ENCODE data around the gene C3orf22. TPM values are rescaled to one million over a fixed set of nuclear protein-coding genes. Genes with fewer than 3 reads are reported as not detected.

C3orf22 gene
- polyA plus RNA-seq, 4 donors: 0.14 to 0.17 TPM; not detected in 2

DNA sequence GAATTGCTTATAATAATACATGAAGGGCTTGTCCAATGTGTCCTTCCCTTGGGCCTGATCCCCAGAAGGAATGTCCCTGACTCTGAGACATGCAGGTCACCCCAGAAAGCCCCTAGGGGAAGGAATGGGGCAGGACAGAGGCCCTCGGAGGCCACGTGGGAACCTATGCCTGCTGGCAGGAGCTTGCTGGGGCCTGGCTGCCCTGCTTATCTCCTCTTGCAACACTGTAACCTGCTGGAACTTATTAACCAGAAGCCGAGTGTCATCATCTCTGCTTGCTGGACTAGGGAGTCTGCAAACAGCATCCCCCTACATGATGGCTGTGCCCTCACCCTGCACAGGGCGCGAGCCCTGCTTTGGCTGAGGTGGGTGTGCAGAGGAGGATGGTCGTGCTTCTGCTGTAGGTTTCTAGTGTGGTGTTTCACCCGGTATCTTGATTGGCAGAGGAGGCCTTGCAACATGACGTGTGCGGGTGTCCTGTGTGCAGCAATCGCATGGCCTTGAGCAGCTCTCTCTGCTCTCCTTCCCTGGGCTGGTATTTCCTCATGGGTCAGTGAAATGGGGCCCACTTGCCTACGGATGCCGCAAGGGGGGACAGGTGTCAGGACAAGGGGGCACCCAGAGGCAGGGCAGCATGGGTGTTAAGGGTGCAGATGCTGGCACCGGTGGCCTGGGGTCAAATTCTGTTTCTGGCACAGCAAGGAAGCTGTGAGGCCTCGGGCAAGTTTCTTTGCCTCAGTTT, 29.8 kb downstream of the C3orf22 start:
- DNase-seq (ENCODE audit: low read depth in 4 of 4, low spot score in 3 of 4): no peak

DNA sequence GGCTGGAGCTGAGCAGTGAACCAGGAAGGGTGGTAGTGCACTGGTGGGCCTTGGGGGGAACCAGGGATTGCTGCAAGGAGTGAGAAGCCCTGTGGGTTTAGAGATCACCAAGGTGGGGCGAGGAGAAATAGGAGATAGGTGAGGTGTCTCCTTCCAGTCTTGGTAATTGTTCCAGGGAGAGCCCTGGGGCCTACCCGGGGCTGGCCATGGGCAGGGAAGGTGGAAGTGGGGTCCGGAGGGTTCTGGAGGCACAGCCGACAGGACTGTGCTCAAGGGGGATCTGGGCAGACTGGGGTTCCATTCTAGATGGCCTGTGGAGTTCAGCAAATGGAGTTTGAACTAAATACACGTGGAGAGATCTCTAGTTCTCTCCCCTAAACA, 30.3 kb downstream of the C3orf22 start:
- no peak for DNase-seq (ENCODE audit: low read depth in 4 of 4, low spot score in 3 of 4)

DNA sequence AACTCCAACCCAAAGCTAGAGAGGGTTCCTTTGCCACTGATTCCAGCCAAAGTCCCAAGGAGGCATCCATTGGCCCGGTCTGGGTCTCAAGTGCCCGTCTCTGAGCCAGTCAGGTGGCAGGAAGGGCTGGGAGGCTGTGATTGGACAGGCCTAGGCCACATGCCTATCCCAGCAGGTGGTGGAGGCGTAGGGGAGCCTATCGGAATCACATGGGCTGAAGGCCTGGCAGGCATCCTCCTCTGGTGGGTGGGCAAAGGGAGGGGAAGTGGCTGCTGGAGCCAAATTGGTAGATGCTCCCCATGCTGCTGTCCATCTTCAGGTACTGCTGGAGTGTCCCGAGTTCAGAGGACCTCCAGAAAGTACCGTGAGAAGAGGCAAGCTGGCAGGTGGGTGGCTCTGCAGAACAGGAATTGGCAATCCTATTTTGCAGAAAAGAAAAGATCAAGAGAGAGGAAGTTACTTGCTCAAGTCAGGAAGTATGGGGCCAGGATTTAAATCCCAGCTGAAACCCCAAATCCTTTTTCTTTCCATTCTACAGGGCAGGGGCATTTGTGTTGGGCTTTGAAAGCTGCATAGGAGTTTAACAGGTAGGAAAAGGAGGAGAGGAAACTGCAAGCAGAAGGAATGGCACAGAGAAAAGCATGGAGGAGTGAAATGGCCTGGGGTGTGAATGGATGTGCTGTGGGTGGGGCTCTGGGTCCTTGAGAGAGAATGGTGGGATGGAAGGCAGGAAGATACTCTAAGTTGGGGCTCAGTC, 31.1 kb downstream of the C3orf22 start:
- no peak for DNase-seq (ENCODE audit: low read depth in 4 of 4, low spot score in 3 of 4)

DNA sequence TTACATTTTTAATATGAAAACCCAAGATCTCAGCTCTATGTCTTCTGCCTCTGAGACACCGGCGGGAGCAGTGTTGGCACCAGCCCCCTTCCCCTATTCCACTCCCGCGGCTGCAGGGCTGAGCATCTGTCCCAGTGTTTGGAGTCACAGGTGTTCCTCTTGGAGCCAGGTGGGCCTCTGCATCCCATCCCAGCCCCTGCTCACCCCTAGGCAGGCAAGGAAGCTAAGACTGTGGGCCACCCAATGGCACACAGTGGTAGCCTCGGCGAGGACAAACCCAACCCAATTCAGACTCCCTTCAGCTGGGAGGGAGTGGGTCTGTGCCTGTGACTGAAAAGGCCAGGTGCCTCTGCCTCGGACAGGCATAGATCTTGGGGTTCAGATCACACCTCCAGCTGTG, 31.7 kb downstream of the C3orf22 start:
- DNase-seq (ENCODE audit: low read depth in 4 of 4, low spot score in 3 of 4): no peak

DNA sequence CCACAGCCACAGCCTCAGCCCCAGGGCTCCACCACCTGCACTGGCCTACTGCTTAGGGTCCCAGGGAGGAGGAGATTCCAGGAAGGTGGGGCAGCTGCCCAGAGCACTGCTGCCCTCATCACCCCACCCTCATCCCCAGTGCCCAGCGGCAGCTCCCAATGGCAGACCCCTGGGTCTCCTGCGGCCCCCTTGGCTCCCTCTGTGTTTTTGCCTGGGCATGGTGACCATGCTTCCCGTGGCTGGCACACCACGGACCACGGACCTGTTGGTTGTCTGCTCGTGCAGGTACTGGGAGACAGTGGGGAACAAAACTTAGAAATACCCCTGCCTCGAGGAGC, 32.1 kb downstream of the C3orf22 start:
- no peak for DNase-seq (ENCODE audit: low read depth in 4 of 4, low spot score in 3 of 4)

DNA sequence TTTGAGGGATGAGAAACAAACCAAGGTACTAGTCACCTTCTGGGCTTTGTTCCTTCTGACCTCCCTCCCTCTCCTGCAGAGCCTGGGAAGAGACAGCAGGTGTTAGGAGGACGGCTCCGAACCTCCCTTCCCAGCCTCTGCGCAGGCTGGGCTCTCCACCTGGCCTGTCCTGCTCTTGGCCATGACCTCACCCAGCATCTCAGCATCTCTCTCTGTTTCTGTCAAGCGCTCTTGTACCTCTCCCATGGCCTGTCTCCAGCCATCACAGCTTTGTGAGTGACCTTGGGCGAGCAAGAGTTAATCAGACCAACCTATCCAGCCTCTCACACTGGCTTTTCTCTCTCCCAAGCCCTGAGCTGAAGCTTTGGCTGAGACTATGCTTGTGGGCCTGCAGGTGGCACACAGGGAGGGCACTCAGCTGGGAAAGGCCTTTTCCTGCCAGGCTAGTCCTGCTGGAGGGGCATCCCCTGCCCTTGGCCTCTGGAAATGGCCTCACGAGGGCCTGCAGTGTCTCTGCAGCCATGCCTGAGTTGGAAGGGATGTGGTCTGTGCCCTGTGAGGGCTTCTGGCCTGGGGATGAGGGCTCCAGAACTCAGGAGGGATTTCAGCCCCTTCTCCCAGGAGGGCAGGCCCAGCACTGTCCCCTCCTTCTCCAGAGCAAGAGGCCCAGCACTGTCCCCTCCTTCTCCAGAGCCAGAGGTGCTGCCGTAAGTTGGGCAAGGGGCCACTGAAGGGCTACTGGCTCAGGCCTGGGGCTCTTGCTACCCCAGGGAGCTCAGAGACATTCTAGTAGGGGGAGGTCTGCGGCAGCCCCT, 32.7 kb downstream of the C3orf22 start:
- DNase-seq (ENCODE audit: low read depth in 4 of 4, low spot score in 3 of 4): no peak

DNA sequence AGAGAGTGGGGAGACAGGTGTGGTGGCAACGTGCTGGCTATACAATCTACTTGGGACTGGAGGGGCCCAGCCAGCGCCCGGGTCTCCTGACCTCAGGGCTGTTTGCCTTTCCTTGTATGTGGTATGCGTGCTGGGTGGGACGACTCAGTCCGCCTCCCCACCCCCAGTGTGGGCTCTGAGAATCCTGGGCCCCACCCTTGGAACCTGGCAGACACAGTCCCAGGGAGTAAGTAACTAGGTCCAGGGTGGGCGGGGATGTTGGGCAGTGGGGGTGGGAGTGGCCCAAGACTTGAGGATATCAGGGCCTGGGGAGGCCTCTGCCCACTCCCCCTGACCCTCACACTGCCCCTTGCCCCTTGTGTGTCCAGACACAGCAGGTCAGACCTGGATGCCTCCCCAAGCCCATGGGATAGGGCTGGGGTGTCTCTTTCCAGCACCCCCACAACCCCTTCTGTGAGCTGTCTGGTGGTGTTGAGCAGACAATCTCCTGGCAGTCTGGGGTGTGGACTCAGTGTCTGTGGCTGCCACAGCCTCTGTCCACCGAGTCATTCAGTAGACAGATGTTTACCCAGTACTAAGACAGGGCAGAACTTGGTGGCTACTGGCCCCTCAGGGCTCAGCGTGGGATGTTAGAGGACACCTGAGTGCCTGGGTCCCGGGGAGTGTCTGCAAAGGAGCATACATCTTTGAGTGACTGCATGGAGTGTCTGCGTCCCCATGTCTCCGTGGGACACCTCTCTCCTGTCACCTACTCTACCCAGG, 33.5 kb downstream of the C3orf22 start:
- no peak for DNase-seq (ENCODE audit: low read depth in 4 of 4, low spot score in 3 of 4)

DNA sequence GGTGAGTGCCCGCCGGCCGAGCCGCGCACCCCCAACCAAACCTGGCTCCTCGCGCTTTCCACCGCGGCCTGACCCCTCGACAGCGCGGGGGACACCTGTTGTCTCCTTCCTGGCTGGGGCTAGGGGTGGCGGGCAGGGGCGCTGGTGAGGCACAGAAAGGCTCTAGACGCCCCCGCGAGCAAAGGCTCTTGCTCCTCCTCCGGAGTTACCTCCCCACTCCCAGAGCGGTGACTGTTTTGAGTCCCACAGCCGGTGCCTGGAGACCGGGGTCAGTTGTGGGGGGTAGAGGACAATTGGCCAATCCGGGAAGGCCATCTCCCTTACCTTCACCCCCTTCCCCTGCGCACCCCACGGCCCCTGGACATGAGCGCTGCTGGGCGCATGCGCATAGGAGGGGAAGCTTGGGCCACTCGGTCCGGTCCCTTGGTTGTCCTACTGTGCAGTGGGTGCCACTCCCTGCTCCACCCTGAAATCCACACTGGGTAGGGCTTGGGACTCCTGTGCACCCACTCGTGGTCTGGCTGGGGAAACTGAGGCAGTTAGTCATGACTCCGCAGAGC, 34.2 kb downstream of the C3orf22 start:
- no peak for DNase-seq (ENCODE audit: low read depth in 4 of 4, low spot score in 3 of 4)

DNA sequence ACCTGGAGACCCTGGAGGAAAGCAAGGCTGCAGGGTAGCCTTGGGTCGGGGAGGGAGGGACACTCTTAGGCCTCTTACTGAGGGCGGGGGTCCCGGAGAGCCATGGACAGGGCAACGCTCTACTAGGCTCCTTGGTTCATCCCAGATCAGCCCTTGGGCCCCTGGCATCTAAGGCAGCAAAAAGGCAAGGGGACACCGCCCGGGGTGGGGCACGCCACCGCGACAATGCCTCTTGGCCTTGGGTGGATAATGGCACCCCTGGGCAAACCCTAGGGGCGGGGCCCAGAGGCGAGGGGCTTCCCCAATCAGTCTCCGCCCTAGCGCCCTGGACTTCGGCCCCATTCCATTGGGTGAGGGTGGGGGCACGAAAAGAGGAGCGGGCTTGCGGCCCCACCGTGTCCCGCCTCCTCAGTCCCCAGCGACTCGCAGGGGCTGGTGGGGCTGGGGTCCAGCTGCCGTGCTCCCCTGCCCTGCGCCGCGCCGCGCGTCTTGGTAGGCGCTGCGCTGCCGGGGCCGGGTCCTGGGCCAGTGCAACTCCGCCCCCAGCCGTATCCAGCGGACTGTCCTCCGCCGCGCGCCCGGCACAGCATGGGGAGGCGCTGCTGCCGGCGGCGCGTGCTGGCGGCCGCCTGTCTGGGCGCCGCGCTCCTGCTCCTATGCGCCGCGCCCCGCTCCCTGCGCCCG, 34.8 kb downstream of the C3orf22 start, which contains the start of gene CHST13:
CHST13 (plus strand) TSS at position 411 of the 684 bp plus-strand sequence; CDS start at position 589, 178 bp downstream.
- no peak for DNase-seq (ENCODE audit: low read depth in 4 of 4, low spot score in 3 of 4)

DNA sequence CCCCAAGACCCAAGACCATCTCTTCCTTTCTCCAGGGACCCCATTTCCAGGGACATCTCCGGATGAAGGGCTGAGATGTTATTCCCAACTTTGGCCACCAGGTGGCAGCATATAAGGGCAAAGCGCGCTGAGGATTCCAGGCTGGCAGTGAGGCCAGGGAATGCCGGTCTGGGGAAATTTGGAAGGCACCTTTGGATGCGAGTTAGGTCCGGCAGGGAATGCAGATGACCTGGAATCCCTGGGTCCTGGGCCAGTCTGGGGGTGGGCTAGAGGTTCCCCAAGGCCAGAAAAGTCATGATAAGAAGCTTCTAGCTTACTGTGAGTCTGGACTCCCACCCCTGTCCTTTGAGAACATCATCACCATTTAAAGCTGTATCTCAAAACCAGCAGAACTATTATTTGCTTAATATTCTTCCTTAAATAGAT, 36.4 kb downstream of the C3orf22 start:
- no peak for DNase-seq (ENCODE audit: low read depth in 4 of 4, low spot score in 3 of 4)

DNA sequence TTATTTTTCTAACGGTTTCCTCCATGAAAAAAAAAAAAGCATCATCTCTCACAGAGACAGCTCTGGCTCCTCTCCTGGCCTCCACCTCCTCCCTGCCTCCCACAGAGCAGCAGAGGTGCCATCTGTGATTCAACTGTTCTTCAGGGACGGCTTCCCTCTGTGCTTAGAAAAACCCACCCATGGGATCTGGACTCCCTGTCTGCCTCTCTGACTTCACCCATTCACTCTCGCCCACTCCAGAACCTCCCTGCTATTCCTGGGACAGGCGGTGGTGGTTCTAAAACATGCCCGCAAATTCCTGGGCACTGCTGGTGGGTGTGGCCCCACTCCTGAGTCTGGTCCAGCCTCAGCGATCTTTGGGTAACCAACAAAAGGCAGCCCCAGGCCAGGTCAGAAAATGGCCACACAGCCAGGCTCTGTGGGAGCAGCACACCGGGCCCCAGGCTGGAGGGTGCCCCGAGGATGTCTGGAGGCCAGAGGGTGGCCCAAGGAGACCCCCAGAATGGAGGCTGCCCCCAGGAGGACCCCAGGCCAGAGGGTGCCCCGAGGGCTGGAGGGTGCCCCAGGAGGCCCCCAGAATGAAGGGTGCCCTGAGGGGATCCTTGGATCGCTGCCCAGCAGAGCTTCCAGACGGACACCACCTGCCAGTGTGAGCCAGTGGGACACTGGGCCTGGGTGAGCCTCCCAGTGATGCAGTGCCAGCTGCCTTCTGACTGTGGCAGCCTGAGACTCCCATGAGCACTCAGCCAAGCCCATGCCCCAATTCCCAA, 37.4 kb downstream of the C3orf22 start:
- DNase-seq (ENCODE audit: low read depth in 4 of 4, low spot score in 3 of 4): no peak

DNA sequence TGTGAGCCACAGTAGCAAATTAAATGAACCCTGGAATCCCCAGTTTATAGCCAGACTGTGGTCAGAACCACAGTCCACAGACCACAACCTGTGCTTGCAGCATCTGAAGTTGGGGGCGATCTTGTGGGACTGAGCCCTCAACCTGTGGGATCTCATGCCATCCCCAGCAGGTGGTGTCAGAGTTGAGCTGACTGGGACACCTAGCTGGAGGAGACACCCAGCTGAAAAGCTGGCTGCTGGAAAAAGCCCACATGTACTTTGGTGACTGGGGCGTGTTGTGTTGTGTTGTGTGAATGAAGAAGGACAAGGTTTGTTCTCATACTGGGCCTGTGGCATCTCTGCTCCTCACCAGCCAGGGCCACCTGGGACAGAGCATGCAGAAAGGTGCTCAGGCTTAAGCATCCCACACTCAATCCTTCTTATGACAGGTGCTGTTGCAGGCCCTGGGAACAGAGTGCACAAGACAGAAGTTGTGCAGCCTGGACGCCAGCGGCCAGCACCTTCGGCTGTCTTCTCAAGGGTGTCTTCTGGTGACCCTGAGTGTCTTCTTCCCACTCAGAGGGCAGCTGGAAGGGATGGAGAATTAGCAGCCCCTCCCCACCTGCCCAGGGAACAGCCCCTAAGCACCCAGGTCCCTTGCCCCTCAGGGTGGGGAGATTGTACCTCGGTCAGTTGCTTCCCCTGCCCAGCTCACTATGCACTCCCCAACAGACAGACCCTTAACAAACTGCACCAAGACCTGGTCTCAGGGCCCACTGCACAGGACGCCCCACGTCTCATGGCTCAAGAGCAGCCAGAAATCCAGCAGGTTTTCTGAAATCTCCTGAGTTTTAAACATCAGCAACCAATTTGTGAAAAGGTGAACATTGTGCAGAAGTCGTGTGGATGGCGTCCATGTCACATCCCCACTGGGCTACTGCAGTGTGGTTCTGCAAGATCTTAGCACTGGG, 39.0 kb downstream of the C3orf22 start:
- no peak for DNase-seq (ENCODE audit: low read depth in 4 of 4, low spot score in 3 of 4)

DNA sequence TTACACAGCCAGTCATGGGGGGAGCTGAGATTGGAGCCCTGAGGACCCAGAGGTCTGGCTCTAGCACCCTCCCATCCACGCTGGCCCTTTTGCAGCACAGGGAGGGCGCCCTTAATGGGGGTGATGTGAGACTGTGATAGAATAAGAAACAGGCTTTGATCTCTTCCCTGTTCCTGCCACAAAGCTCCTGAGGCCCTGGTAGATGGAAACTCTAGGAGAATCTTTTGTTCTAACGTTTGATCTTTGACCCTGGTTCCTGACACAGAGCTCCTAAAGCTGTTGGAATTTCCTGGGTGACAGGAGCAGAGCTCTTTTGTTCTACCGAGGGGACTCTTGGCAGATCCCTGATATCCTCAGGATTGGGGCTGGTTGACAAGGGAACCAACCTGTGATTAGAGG, 40.0 kb downstream of the C3orf22 start:
- no peak for DNase-seq (ENCODE audit: low read depth in 4 of 4, low spot score in 3 of 4)

DNA sequence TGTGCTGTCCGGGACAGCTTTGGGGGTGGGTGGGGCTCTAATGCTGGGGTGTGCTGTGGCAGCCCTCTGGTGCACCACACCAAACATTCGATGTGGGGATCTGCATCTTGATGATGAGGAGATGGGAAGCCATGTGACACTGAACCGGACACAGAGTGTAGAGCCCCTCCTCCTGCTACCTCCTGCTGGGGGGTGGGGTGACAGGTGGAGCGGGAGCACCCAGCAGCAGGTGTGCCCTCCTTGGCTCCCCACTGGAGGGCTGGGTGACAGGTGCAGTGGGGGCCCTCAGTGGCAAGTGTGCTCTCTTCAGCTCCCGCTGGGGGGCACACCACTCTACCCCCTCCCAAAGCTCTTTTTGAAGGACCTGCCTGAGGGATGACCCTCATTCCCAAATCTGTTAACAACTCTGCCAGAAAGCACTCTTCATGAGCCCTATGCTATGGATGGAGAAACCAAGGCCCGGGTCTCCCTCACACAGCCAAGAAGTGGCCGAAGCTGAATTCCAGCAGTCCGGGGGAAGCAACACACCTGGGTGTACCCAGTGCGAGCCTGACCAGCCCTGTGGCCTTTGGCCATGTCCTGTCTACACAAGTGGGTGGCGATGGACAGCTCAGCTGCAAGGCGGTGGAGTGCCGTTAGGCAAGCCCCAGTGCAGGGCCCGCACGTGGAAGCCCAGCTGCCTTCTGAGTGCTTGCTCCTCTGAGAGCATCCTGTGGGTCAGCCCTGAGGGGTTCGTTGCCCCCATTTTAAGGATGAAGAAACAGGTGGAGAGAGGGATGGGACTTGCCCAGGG, 40.5 kb downstream of the C3orf22 start:
- no peak for DNase-seq (ENCODE audit: low read depth in 4 of 4, low spot score in 3 of 4)

DNA sequence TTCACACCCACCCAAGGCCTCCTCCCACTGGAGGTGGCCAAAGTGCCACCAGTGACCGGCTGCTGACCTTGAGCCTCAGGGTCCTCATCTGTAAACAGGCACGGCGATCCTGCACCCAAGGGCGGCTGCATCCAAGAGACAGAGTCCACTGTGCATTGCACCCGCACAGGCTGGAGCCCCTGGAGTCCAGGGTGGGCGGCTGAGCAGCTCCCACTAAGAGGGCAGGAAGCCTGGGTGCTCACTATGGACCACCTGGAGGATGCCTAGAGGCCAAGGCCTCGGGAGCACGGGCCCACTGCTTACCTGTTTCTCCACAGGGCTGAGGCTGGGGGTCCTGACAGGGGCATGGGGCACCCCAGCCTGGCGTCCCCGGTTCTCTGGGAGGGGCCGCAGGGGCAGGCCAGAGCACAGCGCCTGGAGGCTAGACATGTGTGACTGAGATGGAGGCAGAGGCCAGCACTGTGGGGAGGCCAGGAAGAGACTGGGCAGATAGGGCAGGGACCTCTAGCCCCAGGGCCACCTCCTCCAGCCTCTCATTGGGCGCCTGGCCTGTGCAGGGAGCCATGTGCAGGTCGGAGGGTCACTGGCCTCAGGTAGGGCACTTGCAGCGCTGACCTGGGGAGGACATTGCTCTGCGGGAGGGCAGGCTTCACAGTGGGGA, 41.3 kb downstream of the C3orf22 start, which contains the start of gene UROC1:
UROC1 (minus strand) TSS at position 483 of the 661 bp plus-strand sequence; CDS start at position 429, 54 bp downstream.
- no peak for DNase-seq (ENCODE audit: low read depth in 4 of 4, low spot score in 3 of 4)

DNA sequence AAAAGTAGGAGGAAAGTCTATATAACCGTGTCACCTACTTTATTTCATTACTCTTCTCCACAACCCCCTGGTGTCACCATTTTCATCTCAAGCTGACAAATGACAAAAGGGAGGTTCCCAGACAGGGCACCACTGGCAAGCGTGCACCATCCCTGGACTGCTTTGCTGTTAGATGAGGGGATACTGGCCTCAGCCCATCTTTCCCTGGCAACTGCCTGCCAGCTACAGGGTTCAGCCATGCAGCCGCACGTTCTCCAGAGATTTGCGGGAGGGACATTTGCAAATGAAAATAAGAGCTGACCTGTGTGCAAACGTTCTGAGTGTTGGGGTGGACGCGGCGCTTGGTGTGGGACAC, 41.8 kb downstream of the C3orf22 start:
- no peak for DNase-seq (ENCODE audit: low read depth in 4 of 4, low spot score in 3 of 4)

Data from left renal pelvis (tissue), 4 donors.